PC-3 (cell line): ENCODE measurements around the gene ST6GALNAC6.

Experiments used
- CTCF ChIP-seq: fragments of 300-600 bp; sonication (generic); conservative IDR thresholded peaks from 2 replicates; pipeline ENCODE4 v1.5.1; 2017; ENCODE audit warnings: antibody characterized with exemption, low read depth, mild to moderate bottlenecking, low read length
- EZH2phosphoT487 ChIP-seq: fragments of 300-600 bp; sonication (generic); IDR thresholded peaks from 2 replicates; pipeline ENCODE4 v1.6.1; 2018; ENCODE audit warnings: mild to moderate bottlenecking, antibody characterized with exemption, low read length, borderline replicate concordance

GRCh38 chr9:127873886-127874285 is 25.5 kb downstream of the ST6GALNAC6 start:
- no peak for TF ChIP-seq CTCF
- no peak for TF ChIP-seq EZH2phosphoT487
